Measurements from ENCODE around the gene SKOR1. TPM values are rescaled to one million over a fixed set of nuclear protein-coding genes. Genes with fewer than 3 reads are reported as not detected.

The SKOR1 gene
- total RNA-seq, 3 donors from 2014 or later (not counting 1 experiment from before 2014, with no cell fraction given) = 2.0 to 2.9 (median 2.1) TPM

DNA sequence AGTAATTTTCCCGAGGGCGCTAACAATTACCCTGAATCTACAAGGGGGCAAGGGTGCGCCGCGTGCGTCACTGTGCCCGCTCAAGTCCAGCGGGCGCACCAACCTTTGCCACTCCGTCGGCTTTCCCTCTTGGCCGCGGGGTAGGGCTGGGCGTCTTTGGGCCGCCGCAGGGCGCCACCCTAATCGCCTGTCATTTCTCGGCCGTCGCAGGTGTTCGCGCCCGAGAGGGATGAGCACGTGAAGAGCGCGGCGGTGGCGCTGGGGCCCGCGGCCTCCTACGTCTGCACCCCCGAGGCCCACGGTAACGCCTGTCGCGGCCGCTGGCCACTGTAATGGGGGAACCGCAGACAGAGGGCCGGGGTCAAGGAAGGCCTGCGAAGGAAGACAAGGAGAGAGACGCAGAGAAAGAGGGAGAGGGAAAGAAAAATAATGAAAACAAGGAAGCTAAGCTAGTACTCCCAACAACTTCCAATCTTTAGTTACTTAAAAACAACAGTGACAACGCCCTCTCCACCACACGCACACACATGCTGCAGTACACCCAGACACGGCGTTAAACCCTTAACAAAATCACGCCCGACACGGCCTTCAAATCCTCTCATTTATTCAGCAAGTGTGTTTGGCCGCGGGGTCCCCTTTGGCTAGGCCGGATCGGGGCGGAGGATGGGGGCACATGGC is 3.8 kb downstream of the SKOR1 start:
- DNase-seq (peak in 1 of 2 donors; percentile 36), ATAC-seq (no peak)
- Mint-ChIP-seq H3K27ac (no peak overlapping the region), H3K4me3 (no peak overlapping the region), H3K27me3 (ENCODE audit: low read depth in 2 of 2) (peaks cover 59 to 61% of the 10 kb centered on the region in 2 donors), H3K9me3 (no peaks in the 10 kb centered on the region), H3K36me3 (no peaks in the 10 kb centered on the region), H3K4me1 (peaks cover 23 to 40% of the 10 kb centered on the region in 2 donors)
- TF ChIP-seq, protein P1, sequence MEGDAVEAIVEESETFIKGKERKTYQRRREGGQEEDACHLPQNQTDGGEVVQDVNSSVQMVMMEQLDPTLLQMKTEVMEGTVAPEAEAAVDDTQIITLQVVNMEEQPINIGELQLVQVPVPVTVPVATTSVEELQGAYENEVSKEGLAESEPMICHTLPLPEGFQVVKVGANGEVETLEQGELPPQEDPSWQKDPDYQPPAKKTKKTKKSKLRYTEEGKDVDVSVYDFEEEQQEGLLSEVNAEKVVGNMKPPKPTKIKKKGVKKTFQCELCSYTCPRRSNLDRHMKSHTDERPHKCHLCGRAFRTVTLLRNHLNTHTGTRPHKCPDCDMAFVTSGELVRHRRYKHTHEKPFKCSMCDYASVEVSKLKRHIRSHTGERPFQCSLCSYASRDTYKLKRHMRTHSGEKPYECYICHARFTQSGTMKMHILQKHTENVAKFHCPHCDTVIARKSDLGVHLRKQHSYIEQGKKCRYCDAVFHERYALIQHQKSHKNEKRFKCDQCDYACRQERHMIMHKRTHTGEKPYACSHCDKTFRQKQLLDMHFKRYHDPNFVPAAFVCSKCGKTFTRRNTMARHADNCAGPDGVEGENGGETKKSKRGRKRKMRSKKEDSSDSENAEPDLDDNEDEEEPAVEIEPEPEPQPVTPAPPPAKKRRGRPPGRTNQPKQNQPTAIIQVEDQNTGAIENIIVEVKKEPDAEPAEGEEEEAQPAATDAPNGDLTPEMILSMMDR (IDR thresholded peaks at IDR 0.05) = no peak
- Histone ChIP-seq H3K4me3 (ENCODE audit: low read length) (no peak overlapping the region), H3K27me3 (ENCODE audit: control insufficient read depth, insufficient read depth, low read length) (peaks cover 68% of the 10 kb centered on the region), H3K9me3 (ENCODE audit: control insufficient read depth, insufficient read depth, low read length) (no peaks in the 10 kb centered on the region), H3K4me1 (ENCODE audit: control insufficient read depth, insufficient read depth, low read length) (peaks cover 44% of the 10 kb centered on the region), H3K27ac (ENCODE audit: low read length) (no peak overlapping the region), H3K36me3 (ENCODE audit: control insufficient read depth, insufficient read depth, low read length) (no peaks in the 10 kb centered on the region)
- intact Hi-C loops (cut with micrococcal nuclease) = no loop called here
- WGBS (ENCODE audit: insufficient coverage) = 6% methylated on average over 52 of the region's 54 CpGs

DNA sequence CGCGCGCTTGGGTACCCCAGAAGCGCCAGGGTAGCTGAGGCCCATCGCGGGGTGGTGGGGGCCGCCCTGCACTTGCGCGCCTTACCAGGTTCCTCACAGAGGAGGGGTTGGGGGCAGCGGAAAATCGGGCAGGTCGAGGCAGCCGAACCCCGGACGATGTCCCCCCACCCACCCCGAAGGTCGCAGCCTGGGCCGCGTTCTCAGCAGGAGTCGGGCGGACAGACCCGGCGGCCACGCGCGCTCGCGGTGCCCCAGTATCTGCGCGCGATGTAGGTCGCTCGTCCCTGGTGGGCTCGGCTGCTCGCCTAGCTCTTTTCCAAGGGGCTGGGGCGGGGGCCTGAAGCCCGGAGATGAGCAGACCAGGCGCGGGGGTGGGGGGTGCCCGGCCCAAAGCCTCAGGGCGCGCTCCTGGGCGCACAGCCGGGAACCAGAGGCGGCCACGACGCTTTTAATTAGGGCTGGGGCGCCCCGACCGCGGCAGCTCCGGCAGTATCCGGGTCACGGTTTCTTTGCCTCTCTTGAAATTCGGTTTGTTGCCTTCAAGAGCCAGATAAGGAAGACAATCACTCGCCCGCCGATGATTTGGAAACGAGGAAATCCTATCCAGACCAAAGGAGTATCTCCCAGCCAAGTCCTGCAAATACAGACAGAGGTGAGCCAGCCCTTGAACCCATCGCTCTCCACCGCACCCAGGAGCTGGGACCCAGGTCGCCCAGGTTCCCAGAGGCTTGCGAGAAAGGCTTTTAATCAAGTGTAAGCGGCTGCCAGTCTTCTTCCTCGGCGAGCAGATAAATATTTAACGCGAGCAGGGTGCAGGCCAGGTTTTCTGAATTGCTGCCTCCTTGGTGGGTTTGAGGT is 4.6 kb downstream of the SKOR1 start:
- no peak overlapping the region for H3K27ac Mint-ChIP-seq
- Histone ChIP-seq H3K36me3 (ENCODE audit: control insufficient read depth, insufficient read depth, low read length) (no peaks in the 10 kb centered on the region), H3K9me3 (ENCODE audit: control insufficient read depth, insufficient read depth, low read length) (no peaks in the 10 kb centered on the region), H3K4me3 (ENCODE audit: low read length) (no peak overlapping the region), H3K27ac (ENCODE audit: low read length) (no peak overlapping the region), H3K4me1 (ENCODE audit: control insufficient read depth, insufficient read depth, low read length) (peaks cover 49% of the 10 kb centered on the region), H3K27me3 (ENCODE audit: control insufficient read depth, insufficient read depth, low read length) (peaks cover 67% of the 10 kb centered on the region)
- ATAC-seq (no peak), DNase-seq (peak in 1 of 2 donors; percentile 11)
- peaks cover 59 to 63% of the 10 kb centered on the region in 2 donors for H3K27me3 Mint-ChIP-seq (ENCODE audit: low read depth in 2 of 2)
- H3K9me3 Mint-ChIP-seq = no peaks in the 10 kb centered on the region
- H3K4me1 Mint-ChIP-seq = peaks cover 28 to 45% of the 10 kb centered on the region in 2 donors
- intact Hi-C loops (cut with micrococcal nuclease) = no loop called here
- WGBS (ENCODE audit: insufficient coverage) = 13% methylated on average over 68 of the region's 68 CpGs
- no peak overlapping the region for H3K4me3 Mint-ChIP-seq
- no peaks in the 10 kb centered on the region for H3K36me3 Mint-ChIP-seq
- TF ChIP-seq, protein P1 (IDR thresholded peaks at IDR 0.05) = no peak

DNA sequence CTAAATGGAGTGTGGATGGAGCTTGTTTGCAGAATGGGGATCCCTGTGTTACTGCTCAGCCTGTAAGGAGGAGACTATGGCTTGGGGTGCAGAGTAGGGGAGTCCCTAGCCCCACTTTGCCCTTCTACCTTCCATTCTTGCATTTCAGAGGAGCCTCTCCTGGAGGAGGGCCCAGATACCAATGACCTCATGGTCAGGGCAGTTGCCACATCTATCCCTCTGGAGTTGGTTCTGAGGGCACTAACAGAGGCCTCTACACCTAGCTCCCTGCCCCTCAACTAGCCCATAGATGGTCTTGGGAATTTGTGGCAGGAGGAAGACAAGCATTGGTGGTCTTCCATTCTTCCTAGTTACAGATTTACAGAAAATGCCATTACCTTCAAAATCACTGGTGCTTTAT is 6.1 kb downstream of the SKOR1 start:
- H3K27me3 ChIP-seq (ENCODE audit: control insufficient read depth, insufficient read depth, low read length) = peaks cover 68% of the 10 kb centered on the region
- TF ChIP-seq, protein P1 (IDR thresholded peaks at IDR 0.05) = no peak
- intact Hi-C loops (cut with micrococcal nuclease) = no loop called here

More for the DNA sequence above, 6.1 kb downstream of the SKOR1 start:
- no peak for DNase-seq
- Mint-ChIP-seq H3K4me3 (no peak overlapping the region), H3K36me3 (no peaks in the 10 kb centered on the region), H3K27ac (no peak overlapping the region), H3K9me3 (no peaks in the 10 kb centered on the region), H3K4me1 (peaks cover 35 to 50% of the 10 kb centered on the region in 2 donors), H3K27me3 (ENCODE audit: low read depth in 2 of 2) (peaks cover 59 to 67% of the 10 kb centered on the region in 2 donors)
- no peak overlapping the region for H3K27ac ChIP-seq (ENCODE audit: low read length)
- H3K9me3 ChIP-seq (ENCODE audit: control insufficient read depth, insufficient read depth, low read length) = no peaks in the 10 kb centered on the region
- H3K36me3 ChIP-seq (ENCODE audit: control insufficient read depth, insufficient read depth, low read length) = no peaks in the 10 kb centered on the region
- ATAC-seq = no peak
- no peak overlapping the region for H3K4me3 ChIP-seq (ENCODE audit: low read length)
- peaks cover 52% of the 10 kb centered on the region for H3K4me1 ChIP-seq (ENCODE audit: control insufficient read depth, insufficient read depth, low read length)
